GM19025 (cell line): ENCODE results near the gene UBASH3A.

Experiments
- ATAC-seq: cut with Tn5 transposase; IDR thresholded peaks from one replicate; pipeline ENCODE4 v1.9.1; 2021; ENCODE audit warnings: mild to moderate bottlenecking, low read depth, moderate library complexity; ENCODE audit not compliant: unreplicated experiment

UBASH3A gene

DNA sequence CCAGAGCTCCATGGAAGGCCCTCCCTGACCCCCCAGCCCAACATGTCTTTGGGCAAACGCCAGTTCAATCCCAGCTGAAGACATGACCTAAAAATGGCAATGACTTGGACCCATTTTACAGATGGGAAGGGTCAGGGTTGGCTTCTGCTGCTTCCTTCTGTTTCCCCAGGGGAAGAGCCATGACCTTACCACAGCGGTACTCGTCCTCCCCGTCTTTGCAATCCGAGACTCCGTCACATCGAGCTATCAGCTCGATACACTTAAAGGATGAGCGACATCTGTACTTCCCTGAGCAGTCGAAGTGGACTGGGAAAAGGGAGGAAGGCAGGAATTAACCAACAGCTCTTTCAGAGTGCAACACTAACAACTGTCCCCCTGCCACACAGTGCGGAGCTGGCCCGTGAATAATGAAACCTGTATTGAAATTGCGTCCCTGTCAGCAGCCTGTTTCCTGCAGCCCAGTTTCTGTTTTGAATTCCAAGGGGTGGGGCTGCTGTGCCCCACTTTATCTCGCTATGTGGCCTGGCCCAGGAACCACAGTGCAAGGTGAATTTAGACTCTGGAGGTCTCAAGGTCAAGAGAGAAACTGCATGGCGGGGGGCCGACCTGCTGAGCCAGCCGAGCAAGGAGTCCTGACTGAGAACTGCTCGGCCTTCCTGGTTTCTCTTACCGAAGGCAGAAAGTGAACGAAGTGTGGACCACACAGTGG is 14.8 kb upstream of the UBASH3A start:
- ATAC-seq: no peak

DNA sequence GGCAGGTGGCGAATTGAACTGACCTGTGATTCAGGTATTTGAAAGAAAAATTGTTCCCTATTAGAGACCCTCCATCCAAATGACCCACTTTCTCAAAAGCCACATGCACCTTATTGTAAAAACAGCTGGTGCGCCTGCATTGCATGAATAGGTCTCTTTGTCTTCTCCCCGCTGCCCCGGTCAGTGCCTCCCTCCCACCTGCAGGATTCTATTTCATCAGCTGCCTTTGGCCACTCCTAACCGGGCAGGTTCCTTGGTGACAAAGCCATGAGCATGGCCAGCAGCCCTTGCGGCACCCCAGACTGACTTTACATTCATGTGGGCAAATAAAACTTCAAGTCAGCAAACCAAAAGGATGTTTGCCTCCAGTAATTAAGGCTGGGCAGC is 14.3 kb upstream of the UBASH3A start:
- ATAC-seq: no peak

DNA sequence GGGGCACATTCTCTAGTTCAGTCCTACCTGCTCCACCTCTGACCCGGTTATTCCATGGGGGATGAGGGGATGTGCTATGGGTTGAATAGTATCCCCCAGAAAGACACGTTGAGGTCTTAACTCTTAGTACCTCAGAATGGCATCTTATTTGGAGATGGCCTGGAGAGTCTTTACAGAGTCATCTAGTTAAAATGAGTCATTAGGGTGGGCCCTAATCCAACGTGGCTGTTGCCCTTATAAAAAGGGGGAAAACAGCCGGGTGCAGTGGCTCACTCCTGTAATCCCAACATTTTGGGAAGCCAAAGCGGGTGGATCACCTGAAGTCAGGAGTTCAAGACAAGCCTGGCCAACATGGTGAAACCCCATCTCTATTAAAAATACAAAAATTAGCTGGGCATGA is 13.5 kb upstream of the UBASH3A start:
- no peak for ATAC-seq

DNA sequence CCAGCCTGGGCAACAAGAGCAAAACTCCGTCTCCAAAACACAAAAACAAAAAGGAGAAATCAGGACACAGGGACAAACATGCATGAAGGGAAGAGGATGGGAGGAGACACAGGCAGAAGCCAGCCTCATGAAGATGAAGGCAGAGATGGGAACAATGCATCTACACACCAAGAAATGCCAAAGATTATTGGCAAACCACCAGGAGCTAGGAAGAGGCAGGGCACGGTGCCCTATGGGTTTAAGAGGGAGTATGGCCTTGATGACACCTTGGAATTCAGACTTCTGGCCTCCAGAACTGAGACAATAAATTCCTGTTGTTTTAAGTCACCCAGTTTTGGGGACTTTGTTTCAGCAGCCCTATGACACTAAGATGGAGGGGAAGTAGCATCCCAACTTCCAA is 13.0 kb upstream of the UBASH3A start:
- ATAC-seq: no peak

DNA sequence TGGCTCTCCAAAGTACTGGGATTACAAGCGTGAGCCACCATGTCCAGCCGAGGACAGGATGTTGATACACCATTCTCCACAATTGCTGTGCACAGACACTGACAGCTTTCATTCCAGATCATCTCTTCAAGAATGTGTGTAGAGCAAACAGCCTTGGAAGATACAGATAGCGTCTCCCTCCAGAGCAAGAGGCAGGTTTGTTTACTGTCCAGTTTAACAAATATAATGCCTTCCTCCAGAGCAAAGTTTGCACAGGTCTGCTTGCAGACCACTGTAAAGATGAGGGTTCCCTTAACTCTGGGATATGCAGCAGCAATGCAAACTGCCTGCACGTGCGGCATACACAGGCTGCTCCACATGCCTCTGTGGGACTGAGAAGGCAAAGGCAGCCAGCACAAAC is 12.4 kb upstream of the UBASH3A start:
- no peak for ATAC-seq

DNA sequence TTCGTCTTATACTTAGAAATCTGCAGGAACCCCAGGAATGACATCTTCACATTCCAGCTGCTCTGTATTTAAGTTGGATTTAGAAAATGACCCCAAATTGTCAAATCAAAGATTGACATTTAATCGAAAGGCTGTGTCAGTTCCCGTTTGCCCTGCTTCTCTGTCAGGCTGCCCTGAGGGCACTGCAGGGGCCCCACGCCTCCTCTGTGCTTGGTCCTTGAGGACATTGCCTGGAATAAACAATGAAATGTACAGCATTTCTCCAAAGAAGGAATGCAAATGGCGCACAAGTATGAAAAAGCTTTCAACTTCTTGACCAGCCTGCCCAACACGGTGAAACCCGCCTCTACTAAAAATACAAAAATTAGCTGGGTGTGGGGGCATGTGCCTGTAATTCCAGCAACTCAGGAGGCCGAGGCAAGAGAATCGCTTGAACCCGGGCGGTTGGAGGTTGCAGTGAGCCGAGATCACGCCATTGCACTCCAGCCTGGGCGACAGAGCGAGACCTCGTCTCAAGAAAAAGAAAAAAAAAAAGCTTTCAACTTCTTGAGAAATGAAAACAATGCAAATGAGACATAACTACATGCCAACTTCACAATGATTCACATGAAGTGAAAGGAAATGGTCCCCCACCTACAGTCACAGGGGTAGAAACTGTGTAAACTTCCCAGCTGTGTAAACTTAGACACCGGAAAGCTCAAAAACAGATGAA is 10.8 kb upstream of the UBASH3A start:
- peak; percentile 80 for ATAC-seq

DNA sequence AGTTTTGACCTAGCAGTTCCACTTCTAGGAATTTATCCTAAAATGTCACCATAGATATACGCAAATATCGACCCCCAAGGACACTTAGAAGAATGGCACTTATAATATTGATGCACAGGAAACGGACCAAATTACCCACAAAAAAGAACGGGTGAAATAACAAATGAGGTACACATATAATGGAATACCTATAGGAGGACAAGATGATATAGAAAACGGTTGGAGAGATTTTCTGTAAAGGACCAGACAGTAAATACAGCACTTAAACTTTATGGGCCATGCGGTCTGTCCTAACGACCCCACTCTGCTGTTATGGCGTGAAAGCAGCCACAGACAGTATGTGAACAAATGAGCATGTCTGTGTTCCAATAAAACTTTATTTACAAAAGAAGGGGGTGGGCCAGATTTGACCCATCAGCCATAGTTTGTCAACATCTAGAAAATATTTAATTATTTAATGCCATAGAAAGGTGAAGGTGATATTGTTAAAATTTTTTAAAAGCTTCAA is 10.2 kb upstream of the UBASH3A start:
- ATAC-seq: no peak

DNA sequence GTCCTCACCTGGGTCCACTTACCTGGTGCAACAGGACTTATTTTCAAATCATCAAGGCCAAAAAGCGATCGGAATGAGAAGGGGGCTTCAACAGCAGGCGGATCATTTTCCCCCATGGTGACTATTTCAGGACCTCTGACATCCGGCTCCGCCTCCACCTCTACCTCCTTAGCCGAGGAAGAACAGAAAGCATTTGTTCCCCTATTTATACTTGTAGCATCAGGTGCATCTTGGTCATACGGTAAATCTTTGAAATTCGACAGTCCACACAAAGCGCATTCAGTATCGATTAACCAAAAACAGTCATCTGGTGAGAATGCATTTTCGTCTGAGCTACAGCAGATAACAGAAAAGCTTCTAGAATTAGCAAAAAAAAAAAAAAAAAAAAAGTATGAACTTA is 8.4 kb upstream of the UBASH3A start:
- no peak for ATAC-seq

DNA sequence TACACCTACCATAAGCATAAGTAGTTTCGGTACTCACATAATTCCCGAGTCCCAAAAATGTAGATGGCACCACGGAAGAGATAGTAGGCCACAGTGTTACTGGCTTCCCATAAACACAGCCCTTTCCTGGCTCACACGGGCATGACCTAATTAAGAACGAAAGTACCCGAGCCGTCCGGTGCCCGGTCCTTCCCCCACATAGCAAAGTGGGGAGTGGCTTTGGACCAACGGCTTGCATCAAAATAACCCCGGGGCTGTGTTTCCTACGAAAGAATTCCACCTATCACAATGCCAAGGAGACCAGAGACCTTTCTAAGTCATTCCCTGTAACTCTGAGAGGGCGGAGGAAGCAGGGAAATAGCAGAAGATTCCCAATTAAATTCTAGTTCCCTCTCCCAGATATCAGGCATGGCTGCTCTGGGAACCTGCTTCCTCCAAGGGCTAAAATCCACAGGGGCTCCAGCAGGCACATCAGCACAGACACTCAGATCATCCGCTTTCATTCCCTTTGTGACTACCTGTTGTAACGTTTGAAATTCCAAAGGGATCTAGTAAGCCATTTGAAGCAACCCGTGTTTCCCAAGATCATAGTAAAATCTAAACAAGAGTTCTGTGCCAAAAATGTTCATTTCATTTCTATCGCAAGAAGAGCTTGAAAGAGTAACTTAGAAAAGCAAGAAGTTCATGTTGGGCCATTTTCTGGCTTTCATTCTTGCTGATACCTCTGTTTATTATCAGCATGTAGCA is 7.6 kb upstream of the UBASH3A start, which contains the start of gene TMPRSS3:
Gene TMPRSS3, minus strand, starts transcription at position 148 of the 747 bp plus-strand sequence. CDS start 635 bp downstream, outside the sequence.
- ATAC-seq: no peak

DNA sequence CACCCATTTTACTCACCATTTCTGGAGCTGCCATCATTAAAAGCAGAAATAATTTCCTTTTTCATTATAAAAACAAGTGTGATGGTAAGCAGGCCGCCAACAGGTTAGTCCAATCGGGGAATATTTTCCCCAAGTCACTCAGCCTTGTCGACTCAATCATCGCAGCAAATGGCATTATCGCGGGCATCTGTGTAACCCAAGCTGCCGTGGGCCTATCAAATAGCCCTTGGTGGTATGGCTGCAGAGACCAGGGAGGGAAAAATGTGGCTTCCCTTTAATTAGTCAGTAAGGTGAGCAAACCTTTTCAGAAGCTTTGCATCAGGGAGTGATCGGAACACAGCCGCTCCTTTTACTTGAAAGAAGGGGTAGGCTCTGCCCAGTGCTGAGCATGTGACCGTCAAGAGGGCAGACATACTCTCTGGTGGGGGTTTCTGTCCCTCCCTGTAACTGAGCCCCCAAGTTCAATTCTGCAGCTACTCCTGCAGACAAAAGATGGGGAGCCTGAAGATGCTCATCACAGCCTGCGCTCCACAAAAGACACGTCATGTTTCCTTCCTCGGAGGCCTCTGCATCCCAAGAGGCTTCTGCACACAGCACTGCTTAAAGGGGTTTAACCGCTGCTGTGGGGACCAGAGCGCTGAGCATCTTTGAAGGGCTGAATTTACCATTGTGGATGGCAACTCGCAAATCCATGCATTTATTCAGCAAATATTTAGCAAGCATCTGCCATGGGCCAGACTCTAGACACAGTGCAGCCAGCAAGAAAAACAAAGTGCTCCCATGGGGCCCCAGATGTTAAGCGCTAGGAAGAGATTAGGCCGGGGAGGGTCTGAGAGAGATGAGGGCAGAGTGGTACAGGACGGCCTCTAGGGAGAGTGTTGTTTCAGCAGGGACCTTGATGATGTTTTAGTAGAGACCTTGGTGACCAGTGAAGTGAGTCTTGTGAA is 6.6 kb upstream of the UBASH3A start:
- no peak for ATAC-seq

DNA sequence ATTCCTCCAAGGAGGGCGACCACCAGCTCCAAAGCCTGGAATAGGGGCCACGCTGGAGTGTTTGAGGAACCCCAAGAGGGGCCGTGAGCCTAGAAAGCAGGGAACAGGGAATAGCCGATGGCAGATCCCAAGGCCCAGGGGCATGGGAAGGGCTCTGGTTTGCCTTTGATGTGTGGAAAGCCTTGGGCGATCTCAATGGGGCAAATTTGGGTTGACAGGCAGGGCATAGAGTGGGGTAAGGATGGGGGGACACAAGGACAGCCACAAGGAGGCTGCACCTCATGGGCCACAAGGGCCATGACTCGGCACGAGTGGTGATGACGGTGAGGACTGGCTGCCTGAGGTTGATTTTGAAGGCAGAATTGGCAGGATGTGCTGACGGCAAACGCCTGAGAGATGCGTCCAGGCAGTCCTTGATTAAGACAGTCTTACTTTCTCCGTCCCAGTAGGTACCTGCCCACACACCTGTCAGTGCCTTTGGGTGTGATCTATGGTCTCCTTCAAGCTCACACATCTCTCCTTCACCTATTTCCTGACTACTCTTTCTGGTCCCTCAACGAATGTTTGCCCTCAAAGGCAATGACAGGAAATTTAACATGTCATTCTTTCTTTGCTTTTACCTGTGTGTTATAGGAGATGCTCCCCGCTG is 5.8 kb upstream of the UBASH3A start:
- no peak for ATAC-seq

DNA sequence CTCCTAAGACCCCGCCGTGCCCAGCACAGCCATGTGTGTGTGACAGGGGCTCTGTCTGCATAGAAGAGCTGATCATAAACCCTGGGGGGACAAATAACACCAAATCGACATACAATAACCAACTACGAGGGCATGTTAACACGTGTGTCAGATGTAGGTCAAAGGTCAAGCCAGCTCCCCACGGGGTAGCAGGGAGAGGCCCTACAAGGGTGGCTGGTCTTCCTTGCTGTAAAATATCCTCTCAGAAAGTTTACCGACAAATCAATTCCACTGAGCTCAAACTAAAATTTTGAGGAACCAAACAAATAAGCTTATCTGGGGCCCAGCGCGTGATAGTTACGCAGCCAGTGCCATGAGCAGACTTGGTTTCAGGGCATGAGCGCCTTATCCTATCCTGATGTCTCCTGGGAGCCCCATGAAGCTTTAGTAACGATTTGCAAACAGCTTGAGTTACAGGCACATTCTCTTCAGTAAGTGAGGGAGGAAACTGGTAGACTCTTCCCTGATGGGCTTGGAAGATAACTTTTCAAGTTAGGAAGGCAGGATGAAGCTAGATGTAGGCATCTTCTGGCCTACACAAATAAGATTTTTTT is 5.2 kb upstream of the UBASH3A start:
- no peak for ATAC-seq

DNA sequence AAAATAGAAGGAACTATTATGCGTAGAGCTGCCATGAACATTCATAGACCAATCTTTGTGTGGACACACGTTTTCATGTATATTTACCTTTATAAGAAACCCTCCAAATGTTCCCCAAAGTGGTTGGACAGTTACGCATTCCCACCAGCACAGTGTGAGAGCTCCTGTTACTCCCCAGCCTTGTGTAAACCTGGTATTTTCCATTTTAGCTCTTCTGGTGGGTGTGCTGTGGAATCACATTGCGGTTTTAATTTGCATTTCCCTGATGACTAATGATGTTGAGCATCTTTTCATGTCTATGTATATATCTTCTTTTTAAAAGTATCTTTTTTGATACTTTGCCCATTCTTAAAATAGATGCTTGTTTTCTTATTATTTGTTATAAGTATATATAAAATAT is 3.2 kb upstream of the UBASH3A start:
- no peak for ATAC-seq

DNA sequence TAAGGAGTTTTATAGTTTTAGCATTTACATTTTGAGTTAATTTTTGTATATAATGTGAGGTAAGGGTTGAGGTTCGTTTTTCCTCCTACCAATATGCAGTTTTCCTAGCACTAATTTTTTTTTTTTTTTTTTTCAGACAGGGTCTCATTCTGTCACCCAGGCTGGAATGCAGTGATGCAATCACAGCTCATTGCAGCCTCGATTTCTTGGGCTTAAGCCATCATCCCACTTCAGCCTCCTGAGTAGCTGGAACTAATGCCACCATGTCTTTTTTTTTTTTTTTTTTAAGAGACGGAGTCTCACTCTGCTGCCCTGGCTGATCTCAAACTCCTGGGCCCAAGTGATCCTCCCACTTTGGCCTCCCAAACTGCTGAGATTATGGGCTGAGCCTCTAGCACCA is 2.5 kb upstream of the UBASH3A start:
- no peak for ATAC-seq

DNA sequence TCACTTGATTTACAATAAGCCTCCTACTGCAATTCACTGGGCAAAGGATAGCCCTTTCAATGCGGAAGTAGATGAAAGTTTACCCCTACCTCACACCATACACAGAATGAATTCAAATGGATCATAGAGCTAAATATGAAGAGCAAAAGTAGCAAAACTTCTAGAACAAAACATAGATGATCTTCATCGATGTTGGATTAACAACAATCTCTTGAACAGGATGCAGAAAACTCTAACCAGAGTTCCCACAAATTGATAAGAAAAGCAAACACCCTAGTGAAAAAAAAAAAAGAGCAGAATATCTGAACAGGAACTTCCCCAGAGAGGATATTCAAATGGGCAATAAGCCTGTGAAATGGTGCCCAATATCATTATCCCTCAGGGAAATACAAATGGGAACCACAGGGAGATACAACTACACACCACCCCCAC is 1.9 kb upstream of the UBASH3A start:
- no peak for ATAC-seq

DNA sequence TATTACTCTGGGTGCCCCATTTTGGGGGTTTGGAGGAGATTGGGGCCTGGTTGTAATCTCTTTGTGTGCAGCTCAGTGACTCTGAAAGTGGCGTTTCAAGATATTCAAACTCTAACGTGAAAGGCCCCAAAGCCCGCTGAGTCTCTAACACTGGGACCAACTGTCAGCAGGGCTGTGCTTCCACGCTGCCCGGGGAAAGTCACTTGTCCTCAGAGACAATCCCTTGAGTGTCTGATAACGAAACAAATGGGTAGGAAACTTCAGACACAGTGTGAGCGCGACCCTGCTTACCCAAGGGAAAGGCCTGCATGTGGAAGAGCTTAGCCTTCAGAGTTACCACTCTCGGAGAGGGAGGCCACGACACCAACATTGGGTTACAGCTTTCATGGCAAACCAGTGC is 837 bp downstream of the UBASH3A start:
- ATAC-seq: no peak

DNA sequence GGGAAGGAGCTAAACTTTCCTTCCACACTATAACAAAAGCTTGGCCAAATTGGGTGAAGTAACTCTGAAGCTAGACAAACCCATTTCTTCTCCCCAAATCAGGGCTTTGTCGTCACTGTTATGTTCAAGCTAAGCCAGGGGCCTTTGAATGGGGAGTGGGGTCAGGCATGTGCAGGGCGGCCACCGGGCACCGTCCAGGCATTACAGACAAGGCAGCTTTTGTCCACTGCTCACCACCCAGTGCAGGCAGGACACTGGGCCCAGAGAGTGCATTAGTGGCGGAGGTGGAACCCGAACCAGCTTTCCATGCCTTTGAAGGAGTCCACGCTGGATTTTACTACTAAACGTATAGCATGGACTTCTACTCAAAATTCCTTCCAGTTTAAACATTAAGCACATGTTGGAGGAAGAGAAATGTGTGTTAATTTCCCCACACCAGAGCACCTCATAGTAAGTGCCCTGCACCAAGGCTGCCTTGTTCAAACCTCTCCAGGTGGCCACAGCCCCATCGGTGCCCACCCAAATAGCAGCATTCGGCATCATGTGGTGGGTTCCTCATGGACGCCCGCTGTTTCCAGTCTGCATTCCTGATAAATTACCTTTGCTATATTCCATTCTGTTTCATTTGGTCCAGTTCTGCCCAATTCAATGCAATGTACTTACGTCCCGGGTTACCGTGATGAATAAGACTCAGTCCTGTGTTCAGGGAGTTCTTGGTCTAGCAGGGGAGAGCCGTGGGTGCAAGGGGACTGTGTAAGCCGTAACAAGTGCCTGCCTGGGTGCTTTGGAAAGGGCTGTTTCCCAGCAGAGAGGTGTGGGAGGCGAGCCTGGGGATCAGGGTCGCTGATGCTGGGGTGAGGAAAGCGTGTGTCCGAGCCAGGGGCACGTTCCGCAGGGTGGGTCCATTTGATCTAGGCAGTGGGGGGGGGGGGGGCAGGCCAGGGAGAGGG is 1.6 kb downstream of the UBASH3A start:
- no peak for ATAC-seq

DNA sequence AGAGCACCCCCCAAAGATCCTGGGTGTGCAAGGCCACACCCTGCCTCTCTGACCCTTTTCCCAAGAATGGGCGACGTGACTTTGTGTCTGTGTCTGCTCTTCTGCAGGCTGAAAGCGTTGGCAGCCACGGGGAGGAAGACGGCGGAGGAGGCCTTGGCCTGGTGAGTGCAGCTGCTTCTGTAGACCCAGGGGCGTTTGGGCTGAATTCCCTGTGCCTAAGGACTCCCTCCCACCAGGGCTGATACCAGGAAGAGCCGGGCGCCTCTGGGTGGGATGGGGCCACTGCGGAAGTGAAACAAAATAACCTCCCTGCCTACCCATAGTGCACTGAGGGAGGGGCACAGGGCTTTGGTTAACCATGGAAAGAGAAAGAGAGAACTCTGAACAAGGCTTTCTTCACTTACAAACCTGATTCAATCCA is 2.5 kb downstream of the UBASH3A start:
- no peak for ATAC-seq
